Activated CD8-positive, alpha-beta memory T cell treated with anti-CD3 and anti-CD28 coated beads for 36 hours (primary cell): ENCODE data around the gene HSPB1. TPM values are rescaled to one million over a fixed set of nuclear protein-coding genes. Genes with fewer than 3 reads are reported as not detected.
"Not testable (repeated sequence)": the region's sequence is repeated elsewhere in the genome, so short reads cannot be mapped to it uniquely, and the experiment has no call there.

Source experiments
- CTCF ChIA-PET: fragments of 350-600 bp; sonication (Branson Sonifier 250); formaldehyde crosslinking; loops from one replicate; lab custom pipeline; 2021; ENCODE audit warnings: antibody characterized with exemption; lab: Charles Lee
- POLR2A ChIA-PET: fragments of 350-600 bp; sonication (Branson Sonifier 250); formaldehyde crosslinking; loops from one replicate; lab custom pipeline; 2021; ENCODE audit warnings: antibody characterized with exemption; lab: Charles Lee
- total RNA-seq, 2 experiments: library from RNA; stranded (reverse); gene quantifications; one replicate each; pipeline ENCODE4 v1.2.3, GENCODE V29; 2021

The HSPB1 gene
- total RNA-seq, 2 experiments from 2014 or later = 66.0 to 67.0 TPM

GRCh38 chr7:76296743-76297740 is 5.4 kb upstream of the HSPB1 start:
- ChIA-PET CTCF (interaction anchor here (1.9 to 3.3 kb wide), 3 partner anchors 12 to 18 kb away, joined by 5 to 20 read pairs (median 10); no protein-coding TSS in a partner anchor), POLR2A (interaction anchor here (0.7 kb wide), 1 partner anchor 20 kb away, joined by 4 read pairs; no protein-coding TSS in a partner anchor)

DNA sequence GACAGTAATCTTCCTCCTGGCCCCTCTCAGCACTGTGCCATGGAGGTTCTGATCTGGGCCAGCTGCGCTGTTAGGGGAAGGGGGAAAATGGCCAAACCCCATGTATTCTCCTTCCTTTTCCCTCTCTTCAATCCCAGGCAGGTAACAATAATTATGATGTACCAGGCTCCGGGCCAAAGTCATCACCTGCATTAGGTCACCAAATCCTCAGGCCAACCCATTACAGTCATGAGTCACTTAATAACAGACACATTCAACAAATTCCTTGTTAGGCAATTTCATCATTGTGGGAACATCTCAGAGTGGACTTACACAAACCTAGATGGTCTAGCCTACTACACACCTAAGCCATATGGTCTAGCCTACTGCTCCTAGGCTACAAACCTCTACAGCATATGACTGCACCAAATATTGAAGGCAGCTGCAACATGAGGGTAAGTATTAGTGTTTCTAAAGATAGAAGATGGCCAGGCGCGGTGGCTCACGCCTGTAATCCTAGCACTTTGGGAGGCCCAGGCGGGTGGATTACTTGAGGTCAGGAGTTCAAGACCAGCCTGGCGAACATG is 2.2 kb upstream of the HSPB1 start:
- ChIA-PET CTCF (interaction anchor here (3.3 kb wide), 1 partner anchor 14 kb away, joined by 20 read pairs; no protein-coding TSS in a partner anchor), POLR2A (no interaction called here)

DNA sequence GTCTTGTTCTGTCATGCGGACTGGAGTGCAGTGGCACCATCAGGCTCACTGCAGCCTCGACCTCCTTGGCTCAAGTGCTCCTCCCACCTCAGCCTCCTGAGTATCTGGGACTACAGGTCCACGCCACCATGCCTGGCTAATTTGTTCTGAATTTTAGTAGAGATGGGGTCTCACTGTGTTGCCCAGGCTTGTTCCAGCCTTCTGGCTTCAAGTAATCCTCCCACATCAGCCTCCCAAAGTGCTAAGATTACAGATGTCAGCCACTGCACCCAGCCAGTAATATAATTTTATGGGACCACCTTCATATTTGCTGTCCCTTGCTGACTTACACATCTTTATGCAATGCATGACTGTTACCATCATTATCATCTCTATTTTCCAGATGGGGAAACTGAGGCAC is 1.5 kb upstream of the HSPB1 start:
- CTCF ChIA-PET = interaction anchor here (1.1 kb wide), 1 partner anchor 9 kb away, joined by 4 read pairs; no protein-coding TSS in a partner anchor

DNA sequence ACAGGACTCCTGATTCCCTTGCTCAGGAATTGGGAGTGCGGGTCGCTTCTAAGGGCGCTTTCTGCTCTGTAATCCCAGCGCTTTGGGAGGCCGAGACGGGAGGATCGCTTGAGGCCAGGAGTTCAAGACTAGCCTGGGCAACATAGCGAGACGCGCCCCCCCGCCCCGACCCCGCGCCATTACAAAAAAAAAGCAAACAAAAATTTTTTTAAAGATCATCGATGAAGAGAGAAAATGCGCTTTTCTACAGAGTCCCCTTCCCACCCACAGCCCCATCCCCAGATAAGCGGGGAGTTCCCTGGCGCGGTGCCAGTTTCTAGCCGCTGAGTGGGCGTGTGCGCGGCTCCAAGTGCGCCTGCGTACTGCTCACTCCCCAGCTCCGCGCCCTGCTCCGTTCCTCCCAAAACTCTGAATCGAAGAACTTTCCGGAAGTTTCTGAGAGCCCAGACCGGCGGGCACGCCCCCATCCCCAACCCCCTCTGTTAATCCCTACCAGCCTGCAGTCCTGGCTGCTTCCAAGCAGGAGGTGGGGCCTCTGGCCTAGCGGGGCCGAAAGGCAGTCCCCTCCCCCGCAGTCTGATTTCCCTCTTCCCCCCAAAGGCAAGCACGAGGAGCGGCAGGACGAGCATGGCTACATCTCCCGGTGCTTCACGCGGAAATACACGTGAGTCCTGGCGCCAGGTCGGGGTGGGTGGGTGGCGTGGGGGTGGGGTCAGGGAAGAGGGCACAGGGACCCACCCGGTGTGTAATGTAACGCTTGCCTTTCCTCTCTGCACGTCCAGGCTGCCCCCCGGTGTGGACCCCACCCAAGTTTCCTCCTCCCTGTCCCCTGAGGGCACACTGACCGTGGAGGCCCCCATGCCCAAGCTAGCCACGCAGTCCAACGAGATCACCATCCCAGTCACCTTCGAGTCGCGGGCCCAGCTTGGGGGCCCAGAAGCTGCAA is 1.0 kb downstream of the HSPB1 start:
- POLR2A ChIA-PET = interaction anchor here (1.0 to 1.2 kb wide), 2 partner anchors 12 to 15 kb away, joined by 3 to 4 read pairs; no protein-coding TSS in a partner anchor
- CTCF ChIA-PET = interaction anchor here (1.3 to 2.4 kb wide), 3 partner anchors 10 to 12 kb away, joined by 5 to 18 read pairs (median 7); no protein-coding TSS in a partner anchor

More for the DNA sequence above, 1.5 kb upstream of the HSPB1 start:
- POLR2A ChIA-PET = no interaction called here

- ChIA-PET POLR2A (no interaction called here), CTCF (interaction anchor here (0.9 to 2.4 kb wide), 2 partner anchors 9 to 16 kb away, joined by 4 to 18 read pairs; no protein-coding TSS in a partner anchor)
These were observed 2.5 kb downstream of the HSPB1 start for GRCh38 chr7:76304888-76305375.

GRCh38 chr7:76308874-76309273 is 6.4 kb downstream of the HSPB1 start:
- CTCF ChIA-PET = interaction anchor here (1.1 to 1.3 kb wide), 2 partner anchors 18 to 131 kb away, joined by 3 read pairs; no protein-coding TSS in a partner anchor
- POLR2A ChIA-PET = not testable (repeated sequence)

DNA sequence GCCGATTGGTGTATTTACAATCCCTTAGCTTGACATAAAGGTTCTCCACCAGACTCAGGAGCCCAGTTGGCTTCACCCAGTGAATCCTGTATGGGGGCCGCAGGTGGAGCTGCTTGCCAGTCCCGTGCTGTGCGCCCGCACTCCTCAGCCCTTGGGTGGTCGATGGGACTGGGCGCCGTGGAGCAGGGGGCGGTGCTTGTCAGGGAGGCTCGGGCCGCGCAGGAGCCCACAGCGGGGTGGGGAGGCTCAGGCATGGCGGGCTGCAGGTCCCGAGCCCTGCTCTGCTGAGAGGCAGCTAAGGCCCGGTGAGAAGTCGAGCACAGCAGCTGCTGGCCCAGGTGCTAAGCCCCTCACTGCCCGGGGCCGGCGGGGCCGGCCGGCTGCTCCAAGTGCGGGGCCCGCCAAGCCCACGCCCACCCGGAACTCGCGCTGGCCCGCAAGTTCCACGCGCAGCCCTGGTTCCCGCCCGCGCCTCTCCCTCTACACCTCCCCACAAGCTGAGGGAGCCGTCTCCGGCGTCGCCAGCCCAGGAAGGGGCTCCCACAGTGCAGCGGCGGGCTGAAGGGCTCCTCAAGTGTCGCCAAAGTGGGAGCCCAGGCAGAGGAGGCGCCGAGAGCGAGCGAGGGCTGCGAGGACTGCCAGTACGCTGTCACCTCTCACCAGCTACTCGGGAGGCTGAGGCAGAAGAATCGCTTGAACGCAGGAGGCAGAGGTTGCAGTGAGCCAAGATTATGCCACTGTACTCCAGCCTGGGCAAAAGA is 7.0 kb downstream of the HSPB1 start:
- CTCF ChIA-PET = interaction anchor here (1.1 to 1.3 kb wide), 2 partner anchors 18 to 132 kb away, joined by 3 read pairs; no protein-coding TSS in a partner anchor
- POLR2A ChIA-PET = not testable (repeated sequence)

DNA sequence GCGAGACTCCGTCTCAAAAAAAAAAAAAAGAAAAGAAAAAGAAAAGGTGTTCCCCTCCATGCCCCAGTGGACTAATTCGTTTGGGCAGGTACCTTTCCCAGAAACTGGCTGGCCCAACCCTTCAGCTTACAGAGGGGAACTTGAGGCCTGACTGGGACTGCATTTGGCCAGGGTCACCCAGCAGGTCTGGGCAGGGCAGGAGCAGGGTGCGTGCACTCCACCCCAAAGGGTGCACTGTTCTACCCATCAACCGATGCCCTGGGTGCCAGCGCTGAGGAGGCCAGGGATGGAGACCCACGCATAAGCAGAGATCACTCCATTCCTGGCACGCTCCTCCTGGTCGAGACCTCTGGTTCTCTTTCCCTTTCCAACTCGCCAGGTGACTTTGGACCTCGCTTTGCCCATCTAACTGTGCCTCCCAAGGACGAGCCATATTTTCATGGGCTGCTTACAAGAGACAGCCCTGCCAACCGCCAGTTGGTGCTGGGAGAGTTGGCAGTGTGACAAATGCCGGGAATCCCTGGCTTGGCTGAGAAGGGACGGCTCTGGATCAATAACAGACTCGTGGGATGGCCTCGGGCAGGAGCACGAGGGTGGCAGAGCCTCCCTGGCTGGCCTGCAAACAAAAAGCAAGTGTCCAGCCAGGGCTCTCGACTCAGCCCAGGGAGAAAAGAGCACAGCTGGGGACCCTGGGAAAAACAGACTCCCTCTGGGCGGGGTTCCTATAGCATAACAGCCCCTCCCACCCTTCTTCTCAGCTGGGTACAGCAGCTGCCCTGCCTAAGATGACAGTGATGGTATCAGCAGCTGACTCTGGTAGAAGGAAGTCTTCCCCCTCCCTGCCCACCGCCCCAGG is 7.9 kb downstream of the HSPB1 start:
- ChIA-PET CTCF (interaction anchor here (1.3 to 8.3 kb wide), 2 partner anchors 19 kb away, joined by 3 to 69 read pairs; no protein-coding TSS in a partner anchor), POLR2A (no interaction called here)

DNA sequence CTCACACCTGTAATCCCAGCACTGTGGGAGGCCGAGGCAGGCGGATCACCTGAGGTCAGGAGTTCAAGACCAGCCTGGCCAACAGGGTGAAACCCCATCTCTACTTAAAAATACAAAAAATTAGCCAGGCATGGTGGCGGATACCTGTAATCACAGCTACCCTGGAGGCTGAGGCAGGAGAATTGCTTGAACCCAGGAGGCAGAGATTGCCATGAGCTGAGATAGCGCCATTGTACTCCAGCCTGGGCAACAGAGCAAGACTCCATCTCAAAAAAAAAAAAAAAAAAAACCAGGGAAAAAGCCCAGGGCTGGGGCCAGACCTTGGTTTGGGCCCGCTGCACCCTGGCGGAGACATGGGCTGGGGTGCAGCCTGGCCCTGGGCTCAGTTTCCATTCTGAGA is 9.4 kb downstream of the HSPB1 start:
- POLR2A ChIA-PET = not testable (repeated sequence)
- CTCF ChIA-PET = interaction anchor here (0.7 to 8.3 kb wide), 3 partner anchors 9 to 40 kb away, joined by 3 to 69 read pairs (median 4); no protein-coding TSS in a partner anchor

DNA sequence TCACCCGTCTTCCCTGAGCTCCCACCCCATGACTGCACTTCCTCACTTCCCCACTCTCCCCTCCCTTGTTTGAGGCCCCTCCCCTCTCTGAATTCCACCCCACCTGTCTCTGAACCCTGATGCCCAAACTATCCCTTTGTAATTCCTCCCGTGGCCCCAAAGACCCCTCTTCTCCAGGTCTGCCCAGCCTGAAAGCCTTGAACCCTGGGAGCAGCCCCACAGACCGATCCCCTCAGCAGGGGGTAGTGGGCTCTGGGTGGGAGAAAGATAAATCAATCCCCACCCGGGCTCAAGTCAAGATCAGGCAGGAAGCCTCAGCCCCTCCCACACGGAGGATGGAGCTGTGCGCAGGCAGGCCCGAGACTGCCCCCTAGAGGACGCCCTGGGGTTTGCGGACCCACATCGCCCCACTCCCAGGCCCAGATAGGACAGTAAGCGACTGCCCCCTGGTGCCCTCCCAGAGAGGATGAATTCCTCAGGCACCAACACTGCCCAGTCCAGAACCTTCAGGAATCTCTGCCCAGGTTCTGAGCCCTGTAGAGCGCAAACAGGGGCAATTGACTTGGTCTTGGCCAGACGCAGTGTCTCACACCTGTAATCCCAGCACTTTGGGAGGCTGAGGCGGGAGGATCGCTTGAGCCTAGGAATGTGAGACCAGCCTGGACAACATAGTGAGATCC is 11.7 kb downstream of the HSPB1 start:
- CTCF ChIA-PET = interaction anchor here (0.5 to 8.3 kb wide), 33 partner anchors 9 to 254 kb away, joined by 3 to 69 read pairs (median 4); partner anchors contain the start of gene HSPB1
- POLR2A ChIA-PET = no interaction called here

GRCh38 chr7:76314740-76315139 is 12.3 kb downstream of the HSPB1 start:
- CTCF ChIA-PET = interaction anchor here (0.7 to 8.3 kb wide), 20 partner anchors 9 to 144 kb away, joined by 3 to 69 read pairs (median 6); partner anchors contain the start of gene HSPB1
- POLR2A ChIA-PET = not testable (repeated sequence)

- ChIA-PET POLR2A (no interaction called here), CTCF (interaction anchor here (0.8 to 8.3 kb wide), 9 partner anchors 10 to 145 kb away, joined by 3 to 69 read pairs (median 10); no protein-coding TSS in a partner anchor)
These were observed 12.9 kb downstream of the HSPB1 start for GRCh38 chr7:76315364-76315763.

GRCh38 chr7:76316984-76317781 is 14.7 kb downstream of the HSPB1 start:
- POLR2A ChIA-PET = interaction anchor here (0.6 to 3.7 kb wide), 4 partner anchors 20 to 42 kb away, joined by 4 to 34 read pairs (median 5); partner anchors contain the start of gene YWHAG
- CTCF ChIA-PET = interaction anchor here (0.8 to 8.3 kb wide), 11 partner anchors 8 to 269 kb away, joined by 3 to 69 read pairs (median 4); partner anchors contain the start of genes MDH2, STYXL1 and YWHAG

DNA sequence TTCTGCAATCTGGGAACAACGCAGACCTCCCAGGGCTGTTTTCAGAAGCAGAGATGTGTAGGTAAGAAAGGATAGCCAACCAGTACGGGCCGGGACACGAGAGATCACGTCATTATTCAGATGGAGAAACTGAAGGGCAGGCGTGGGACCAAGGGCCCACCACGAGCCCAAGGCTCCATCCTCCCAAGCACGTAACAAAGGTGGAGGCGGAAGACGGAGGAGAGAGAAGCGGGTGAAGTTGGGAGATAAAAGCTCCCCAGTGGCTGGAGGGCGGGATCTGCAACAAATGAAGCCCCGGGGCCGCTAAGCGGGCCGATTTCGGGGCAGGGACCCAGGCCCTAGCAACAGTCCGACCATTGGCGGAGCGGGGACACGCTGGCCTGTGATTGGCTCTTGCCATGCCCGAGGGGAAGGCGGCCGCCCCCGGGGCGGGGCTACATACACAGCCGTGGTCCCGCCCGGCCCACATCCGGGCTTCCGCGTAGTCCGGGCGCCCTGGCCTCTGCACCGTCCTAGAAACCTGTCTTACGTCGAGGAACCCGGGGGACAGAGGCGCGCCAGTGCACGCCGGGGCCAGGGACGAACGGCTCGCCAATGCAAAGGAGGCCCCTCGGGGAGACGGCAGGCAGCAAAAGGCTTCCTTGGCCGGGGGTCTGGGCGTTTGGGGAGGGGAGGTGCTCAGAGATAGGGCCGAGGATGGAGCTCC is 15.5 kb downstream of the HSPB1 start:
- ChIA-PET POLR2A (interaction anchor here (0.7 to 3.7 kb wide), 5 partner anchors 15 to 146 kb away, joined by 3 to 34 read pairs (median 5); partner anchors contain the start of genes HSPB1 and YWHAG), CTCF (interaction anchor here (0.9 to 8.3 kb wide), 11 partner anchors 10 to 270 kb away, joined by 3 to 69 read pairs (median 6); partner anchors contain the start of genes MDH2, STYXL1 and YWHAG)
